ENCODE measurements around the gene FAM107B. TPM values are rescaled to one million over a fixed set of nuclear protein-coding genes. Genes with fewer than 3 reads are reported as not detected.

The FAM107B gene
- total and polyA plus RNA-seq, 2 experiments from 2014 or later, result 11.0 to 17.6 TPM

- Mint-ChIP-seq H3K4me3 (no peak overlapping the region), H3K27ac (no peak overlapping the region), H3K4me1 (peaks cover 17% of the 10 kb centered on the region), H3K36me3 (ENCODE audit: low read depth) (no peaks in the 10 kb centered on the region), H3K9me3 (no peaks in the 10 kb centered on the region), H3K27me3 (ENCODE audit: insufficient read depth, low read depth, poor library complexity) (no peaks in the 10 kb centered on the region)
- Histone ChIP-seq H3K79me2 (replicated peaks; ENCODE audit: insufficient read depth) (no peaks in the 10 kb centered on the region), H3K9me2 (ENCODE audit: insufficient read depth) (no peaks in the 10 kb centered on the region; the same call in none of the 2 replicates), H3K4me1 (ENCODE audit: insufficient read depth) (peaks cover 7% of the 10 kb centered on the region; the same call in 1 of the 2 replicates), H3K4me2 (no peak overlapping the region), H3F3A (replicated peaks; ENCODE audit: low read depth) (no peaks in the 10 kb centered on the region), H3K36me3 (ENCODE audit: insufficient read depth) (no peaks in the 10 kb centered on the region), H4K20me1 (replicated peaks; ENCODE audit: insufficient read depth) (no peaks in the 10 kb centered on the region), H3K4me3 (no peak overlapping the region), H2AFZ (no peak overlapping the region), H3K27ac (ENCODE audit: low read depth) (no peak overlapping the region), H3K27me3 (ENCODE audit: insufficient read depth) (no peaks in the 10 kb centered on the region)
- TF ChIP-seq JUNB (IDR thresholded peaks at IDR 0.05; ENCODE audit: unreplicated experiment) (no peak), POLR2AphosphoS5 (IDR thresholded peaks at IDR 0.05; ENCODE audit: low read depth) (no peak), REST (IDR thresholded peaks at IDR 0.05; ENCODE audit: unreplicated experiment) (no peak), STAT1 (IDR thresholded peaks at IDR 0.05; ENCODE audit: unreplicated experiment) (no peak), ZNF114 (CRISPR knock-in tag; IDR thresholded peaks at IDR 0.05) (no peak), ZNF331 (CRISPR knock-in tag; IDR thresholded peaks at IDR 0.05; ENCODE audit: low read depth) (no peak), NANOG (IDR thresholded peaks at IDR 0.05; ENCODE audit: borderline replicate concordance) (no peak), CTCF (conservative IDR thresholded peaks at IDR 0.05; ENCODE audit: low read depth in 2 of 2) (no peak), ZNF462 (CRISPR knock-in tag; IDR thresholded peaks at IDR 0.05) (no peak), EZH2 (IDR thresholded peaks at IDR 0.05; ENCODE audit: low read depth, unreplicated experiment) (no peak), ETS1 (IDR thresholded peaks at IDR 0.05) (no peak), EZH2phosphoT487 (IDR thresholded peaks at IDR 0.05; ENCODE audit: unreplicated experiment) (no peak), CREB1 (CRISPR knock-in tag; IDR thresholded peaks at IDR 0.05; ENCODE audit: low read depth) (no peak)
- no peak for DNase-seq (ENCODE audit: low spot score)
- no peak for ATAC-seq
Observed at GRCh38 chr10:14659626-14660196, 115.0 kb downstream of the FAM107B start.

Data from GM23338 (cell line).